Measurements from ENCODE around the gene SLFN11. TPM values are rescaled to one million over a fixed set of nuclear protein-coding genes. Genes with fewer than 3 reads are reported as not detected.

Gene SLFN11
- total and polyA plus RNA-seq, 2 of the 8 experiments (the other 6 are each of a cell fraction or from before 2014, with no cell fraction given), result 0.11 to 0.28 TPM

DNA sequence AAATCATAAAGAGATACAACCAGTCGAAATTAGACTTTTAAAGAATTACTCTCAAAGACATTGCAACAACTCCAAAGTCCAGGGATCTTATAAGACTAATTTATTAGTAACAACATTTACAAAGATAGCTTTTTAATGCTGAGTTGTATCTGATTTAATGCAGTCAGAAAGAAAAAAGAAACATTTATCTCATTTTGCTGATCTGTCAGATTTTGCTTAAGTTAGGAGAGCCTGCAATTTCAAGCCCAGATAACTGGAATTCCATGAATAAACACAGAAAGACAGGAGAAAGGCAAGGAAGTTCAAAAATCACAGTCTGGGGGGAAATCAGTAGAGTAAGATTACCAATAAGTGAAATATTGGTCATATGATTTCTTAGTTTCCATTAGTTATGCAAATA lies 22.9 kb downstream of the SLFN11 start:
- Histone ChIP-seq H2BK20ac (ENCODE audit: low read length) (no peak overlapping the region), H4K8ac (ENCODE audit: extremely low read depth, insufficient read depth, low read length) (no peak overlapping the region), H3K23ac (ENCODE audit: insufficient read length) (no peak overlapping the region), H3K14ac (ENCODE audit: insufficient read length) (no peak overlapping the region), H3K27me3 (replicated peaks in 1 of 4; ENCODE audit: control insufficient read depth in 3 of 4, extremely low read depth in 1 of 4, insufficient read depth in 3 of 4, low read length in 3 of 4) (peaks cover under 1 to 29% (median 21%) of the 10 kb centered on the region in 4 experiments), H2AFZ (ENCODE audit: low read length) (no peak overlapping the region), H3K79me1 (ENCODE audit: low read depth, low read length) (no peaks in the 10 kb centered on the region), H3K36me3 (ENCODE audit: control insufficient read depth in 2 of 4, insufficient read depth in 4 of 4, low read length in 3 of 4) (no peaks in the 10 kb centered on the region), H3K23me2 (ENCODE audit: low read depth, low read length) (peaks cover 12% of the 10 kb centered on the region), H3K4me1 (replicated peaks in 1 of 4; ENCODE audit: control insufficient read depth in 3 of 4, insufficient read depth in 4 of 4, low read length in 3 of 4) (peaks cover 0 to 1% (median under 1%) of the 10 kb centered on the region in 4 experiments; a peak in 2 of 7 replicates), H3K9me3 (ENCODE audit: insufficient read depth in 2 of 2, low read depth in 1 of 2, low read length in 1 of 2) (no peaks in the 10 kb centered on the region), H3K4me3 (ENCODE audit: extremely low read depth in 1 of 4, insufficient read depth in 2 of 4, low read depth in 3 of 4, low read length in 4 of 4) (no peak overlapping the region), H2BK12ac (ENCODE audit: low read depth, low read length) (no peak overlapping the region), H4K20me1 (replicated peaks in 1 of 2; ENCODE audit: control insufficient read depth in 1 of 2, insufficient read depth in 2 of 2, low read length in 2 of 2) (no peaks in the 10 kb centered on the region), H3K9ac (replicated peaks in 1 of 4; ENCODE audit: extremely low read depth in 1 of 4, low read depth in 3 of 4, low read length in 3 of 4) (no peak overlapping the region), H3K4ac (replicated peaks; ENCODE audit: insufficient read length, low read depth, low read length) (no peak overlapping the region), H4K91ac (replicated peaks; ENCODE audit: insufficient read length, low read length) (no peak overlapping the region), H3K4me2 (ENCODE audit: insufficient read depth in 1 of 2, low read depth in 2 of 2, low read length in 2 of 2) (no peak overlapping the region), H3K79me2 (ENCODE audit: control insufficient read depth in 1 of 2, insufficient read depth in 2 of 2, low read length in 2 of 2) (no peaks in the 10 kb centered on the region), H2BK15ac (ENCODE audit: low read length) (no peak overlapping the region), H2BK5ac (ENCODE audit: low read depth, low read length) (no peak overlapping the region), H3K56ac (replicated peaks; ENCODE audit: insufficient read length, low read depth, low read length) (no peak overlapping the region), H2BK120ac (replicated peaks; ENCODE audit: low read depth, low read length) (no peak overlapping the region), H3K18ac (ENCODE audit: extremely low read depth, low read length) (no peak overlapping the region), H2AK5ac (ENCODE audit: low read depth, low read length) (no peak overlapping the region), H4K5ac (ENCODE audit: insufficient read length, low read depth, low read length) (no peak overlapping the region), H3K27ac (ENCODE audit: low read depth, low read length) (no peak overlapping the region)
- 81% methylated on average over 1 of the region's 1 CpG; no CpG with 5 or more reads in 1 of the 2 experiments for WGBS, 2 experiments (ENCODE audit: extremely low coverage in 1 of 2, insufficient coverage in 1 of 2, insufficient read length in 1 of 2, insufficient replicate concordance in 2 of 2, low coverage in 1 of 2, low lambda C conversion rate in 2 of 2, missing lambda C conversion rate in 1 of 2)
- ChIA-PET POLR2A (ENCODE audit: partially characterized antibody) (no interaction called here), CTCF (ENCODE audit: partially characterized antibody) (interaction anchor here (1.1 to 1.2 kb wide), 2 partner anchors 12 to 36 kb away, joined by 3 to 5 read pairs; no protein-coding TSS in a partner anchor)
- no peak for FAIRE-seq
- no peak for DNase-seq (ENCODE audit: low read depth in 1 of 2, low spot score in 2 of 2)
- TF ChIP-seq EP300 (IDR thresholded peaks at IDR 0.05; ENCODE audit: borderline replicate concordance in 1 of 2, low read depth in 2 of 2, low read length in 2 of 2) (no peak), CBX8 (IDR thresholded peaks at IDR 0.05; ENCODE audit: borderline replicate concordance, low read depth, low read length) (no peak), KDM1A (IDR thresholded peaks at IDR 0.05; ENCODE audit: borderline replicate concordance, low read length) (no peak), CTBP2 (IDR thresholded peaks at IDR 0.05; ENCODE audit: borderline replicate concordance, insufficient read depth, insufficient read length, low read length) (no peak), RAD21 (IDR thresholded peaks at IDR 0.05 in 1 of 2, conservative IDR thresholded peaks at IDR 0.05 in 1 of 2; ENCODE audit: low read depth in 2 of 2, low read length in 2 of 2) (no peak), TEAD4 (IDR thresholded peaks at IDR 0.05; ENCODE audit: low read depth, low read length) (no peak), CHD1 (IDR thresholded peaks at IDR 0.05; ENCODE audit: low read depth, low read length) (no peak), TAF1 (IDR thresholded peaks at IDR 0.05; ENCODE audit: low read depth, low read length) (no peak), SP2 (IDR thresholded peaks at IDR 0.05; ENCODE audit: low read length) (no peak), JUND (IDR thresholded peaks at IDR 0.05; ENCODE audit: low read length) (no peak), SP1 (IDR thresholded peaks at IDR 0.05; ENCODE audit: low read depth, low read length) (no peak)
- TF ChIP-seq, protein P1, sequence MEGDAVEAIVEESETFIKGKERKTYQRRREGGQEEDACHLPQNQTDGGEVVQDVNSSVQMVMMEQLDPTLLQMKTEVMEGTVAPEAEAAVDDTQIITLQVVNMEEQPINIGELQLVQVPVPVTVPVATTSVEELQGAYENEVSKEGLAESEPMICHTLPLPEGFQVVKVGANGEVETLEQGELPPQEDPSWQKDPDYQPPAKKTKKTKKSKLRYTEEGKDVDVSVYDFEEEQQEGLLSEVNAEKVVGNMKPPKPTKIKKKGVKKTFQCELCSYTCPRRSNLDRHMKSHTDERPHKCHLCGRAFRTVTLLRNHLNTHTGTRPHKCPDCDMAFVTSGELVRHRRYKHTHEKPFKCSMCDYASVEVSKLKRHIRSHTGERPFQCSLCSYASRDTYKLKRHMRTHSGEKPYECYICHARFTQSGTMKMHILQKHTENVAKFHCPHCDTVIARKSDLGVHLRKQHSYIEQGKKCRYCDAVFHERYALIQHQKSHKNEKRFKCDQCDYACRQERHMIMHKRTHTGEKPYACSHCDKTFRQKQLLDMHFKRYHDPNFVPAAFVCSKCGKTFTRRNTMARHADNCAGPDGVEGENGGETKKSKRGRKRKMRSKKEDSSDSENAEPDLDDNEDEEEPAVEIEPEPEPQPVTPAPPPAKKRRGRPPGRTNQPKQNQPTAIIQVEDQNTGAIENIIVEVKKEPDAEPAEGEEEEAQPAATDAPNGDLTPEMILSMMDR (IDR thresholded peaks at IDR 0.05; ENCODE audit: control extremely low read depth in 1 of 3, insufficient read depth in 1 of 3, low read depth in 1 of 3, low read length in 3 of 3), result no peak

Data from H1 (cell line).